Liver (tissue), 9 donors: Measurements from ENCODE around the gene C19orf47. TPM values are rescaled to one million over a fixed set of nuclear protein-coding genes. Genes with fewer than 3 reads are reported as not detected.

Experiments used
- DNase-seq: peaks from one replicate; pipeline ENCODE4 v3.0.0-alpha.2; 2017; ENCODE audit warnings: low spot score
- H3K27ac ChIP-seq, 2 donors: one replicate each; pipeline ENCODE4 v1.7.0; 2013; ENCODE audit warnings: inconsistent platforms in 2 of 2, low read length in 2 of 2, control low read depth in 1 of 2, low read depth in 1 of 2, mild to moderate bottlenecking in 1 of 2
- H3K27me3 ChIP-seq, 4 donors: one replicate each; pipeline versions ENCODE4 v1.6.1 to v1.7.0; 2013; ENCODE audit warnings: low read length in 3 of 4, inconsistent platforms in 1 of 4, mild to moderate bottlenecking in 1 of 4, moderate library complexity in 1 of 4; ENCODE audit not compliant: control insufficient read depth in 4 of 4, insufficient read depth in 4 of 4
- H3K36me3 ChIP-seq, 4 donors: one replicate each; pipeline versions ENCODE4 v1.6.1 to v1.7.0; 2013; ENCODE audit warnings: low read length in 3 of 4, mild to moderate bottlenecking in 3 of 4, low read depth in 1 of 4, moderate library complexity in 1 of 4; ENCODE audit not compliant: control insufficient read depth in 4 of 4, insufficient read depth in 3 of 4
- H3K4me1 ChIP-seq, 4 donors: one replicate each; pipeline versions ENCODE4 v1.6.1 to v1.7.0; 2013; ENCODE audit warnings: low read length in 3 of 4, mild to moderate bottlenecking in 3 of 4, moderate library complexity in 1 of 4; ENCODE audit not compliant: control insufficient read depth in 4 of 4, insufficient read depth in 4 of 4
- H3K4me3 ChIP-seq, 3 donors: one replicate each; pipeline versions ENCODE4 v1.6.1 to v1.7.0; 2013; ENCODE audit warnings: low read length in 3 of 3, control low read depth in 1 of 3, low read depth in 1 of 3, mild to moderate bottlenecking in 1 of 3
- H3K9ac ChIP-seq, 2 donors: one replicate each; pipeline ENCODE4 v1.7.0; 2013; ENCODE audit warnings: low read length in 2 of 2, mild to moderate bottlenecking in 2 of 2, moderate library complexity in 2 of 2, control low read depth in 1 of 2, low read depth in 1 of 2
- H3K9me3 ChIP-seq, 4 donors: one replicate each; pipeline versions ENCODE4 v1.6.1 to v1.7.0; 2013; ENCODE audit warnings: low read length in 3 of 4; ENCODE audit not compliant: control insufficient read depth in 4 of 4
- EGR1 ChIP-seq, 2 donors: IDR thresholded peaks; 2 replicates each; pipeline ENCODE4 v1.6.1; 2016 to 2018; ENCODE audit warnings: antibody characterized with exemption in 2 of 2, low read depth in 2 of 2
- FOXA1 ChIP-seq: IDR thresholded peaks from 2 replicates; pipeline ENCODE4 v1.6.1; 2016; ENCODE audit warnings: antibody characterized with exemption
- FOXA2 ChIP-seq: IDR thresholded peaks from 2 replicates; pipeline ENCODE4 v1.6.1; 2016; ENCODE audit warnings: antibody characterized with exemption
- GABPA ChIP-seq, 2 donors: IDR thresholded peaks in 1 of 2; conservative IDR thresholded peaks in 1 of 2; 2 replicates each; pipeline ENCODE4 v1.6.1; 2016; ENCODE audit warnings: antibody characterized with exemption in 2 of 2, mild to moderate bottlenecking in 1 of 2, moderate library complexity in 1 of 2
- HNF4A ChIP-seq, 2 donors: conservative IDR thresholded peaks; 2 replicates each; pipeline ENCODE4 v1.6.1; 2016; ENCODE audit warnings: antibody characterized with exemption in 2 of 2, mild to moderate bottlenecking in 2 of 2
- HNF4G ChIP-seq: IDR thresholded peaks from 2 replicates; pipeline ENCODE4 v1.6.1; 2016; ENCODE audit warnings: antibody characterized with exemption
- JUND ChIP-seq, 2 donors: IDR thresholded peaks; 2 replicates each; pipeline ENCODE4 v1.6.1; 2016; ENCODE audit warnings: antibody characterized with exemption in 2 of 2
- NR2F2 ChIP-seq: IDR thresholded peaks from 2 replicates; pipeline ENCODE4 v1.6.1; 2016; ENCODE audit warnings: antibody characterized with exemption
- RAD21 ChIP-seq, 2 donors: IDR thresholded peaks; 2 replicates each; pipeline ENCODE4 v1.6.1; 2016; ENCODE audit warnings: antibody characterized with exemption in 2 of 2, mild to moderate bottlenecking in 2 of 2
- RXRA ChIP-seq, 2 donors: IDR thresholded peaks; 2 replicates each; pipeline ENCODE4 v1.6.1; 2017 to 2018; ENCODE audit warnings: antibody characterized with exemption in 2 of 2, mild to moderate bottlenecking in 1 of 2
- SP1 ChIP-seq: IDR thresholded peaks from 2 replicates; pipeline ENCODE4 v1.6.1; 2018; ENCODE audit warnings: antibody characterized with exemption, mild to moderate bottlenecking
- TAF1 ChIP-seq: conservative IDR thresholded peaks from 2 replicates; pipeline ENCODE4 v1.6.1; 2016; ENCODE audit warnings: antibody characterized with exemption, mild to moderate bottlenecking
- YY1 ChIP-seq: IDR thresholded peaks from 2 replicates; pipeline ENCODE4 v1.6.1; 2016; ENCODE audit warnings: antibody characterized with exemption, mild to moderate bottlenecking
- WGBS: extraction: QIAGEN DNeasy Blood & Tissue Kit; methylation state at CpG from one replicate; pipeline ENCODE4 v1.1.7; 2013; 5-methylcytosine and 5-hydroxymethylcytosine counted together
- polyA plus RNA-seq, 2 donors: library from polyadenylated mRNA; stranded (reverse) in 1 of 2; unstranded in 1 of 2; fragments of 200-250 nt in 1 of 2; fragments of >200 nt in 1 of 2; fragmentation: Nextera tagmentation in 1 of 2; extraction: Ambion mirVana in 1 of 2; gene quantifications; one replicate each; pipeline versions ENCODE4 v1.2.1 to v1.2.3, GENCODE V29; 2013 to 2015
- total RNA-seq, 2 donors: library from RNA; depleted of rRNA; stranded (reverse); fragments of >200 nt; gene quantifications; one replicate each; pipeline ENCODE4 v1.2.3, GENCODE V29; 2014
- TF ChIP-seq, protein P1 (sequence below): IDR thresholded peaks from 2 replicates; pipeline ENCODE4 v1.6.1; 2016; ENCODE audit warnings: antibody characterized with exemption, mild to moderate bottlenecking
- TF ChIP-seq, protein P2 (sequence below): IDR thresholded peaks from 2 replicates; pipeline ENCODE4 v1.6.1; 2016; ENCODE audit warnings: antibody characterized with exemption
- TF ChIP-seq, protein P3 (sequence below): IDR thresholded peaks from 2 replicates; pipeline ENCODE4 v1.6.1; 2016; ENCODE audit warnings: antibody characterized with exemption
- TF ChIP-seq, protein P4 (sequence below): IDR thresholded peaks from 2 replicates; pipeline ENCODE4 v1.6.1; 2016; ENCODE audit warnings: antibody characterized with exemption
- donor health status: healthy.
- donor health status: healthy.
- donor health status: healthy.
- donor health status: healthy.
- donor health status: healthy.

The C19orf47 gene
- total and polyA plus RNA-seq, 4 donors = 3.9 to 6.0 (median 5.0) TPM

DNA sequence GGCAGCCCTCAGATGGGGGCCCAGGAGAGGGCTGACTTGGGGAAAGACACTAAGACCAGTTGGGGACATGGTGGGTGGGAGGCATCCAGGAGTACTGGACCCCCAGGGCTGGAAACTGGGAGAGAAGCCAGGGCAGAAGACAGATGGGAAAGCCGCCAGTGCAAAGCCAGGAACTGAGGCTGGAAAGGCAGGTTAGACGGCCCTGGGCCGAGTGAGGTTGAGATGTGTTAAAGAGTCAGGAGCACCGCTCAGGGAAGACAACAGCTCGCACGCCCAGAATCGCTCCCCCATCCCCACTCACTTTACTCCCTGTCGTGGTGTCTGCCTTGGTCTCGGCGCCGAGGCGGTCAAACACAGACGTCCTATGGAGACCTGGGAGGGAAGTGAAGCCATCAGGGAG is 24.5 kb downstream of the C19orf47 start:
- no peak overlapping the region for H3K9ac ChIP-seq
- H3K9me3 ChIP-seq = no peaks in the 10 kb centered on the region
- H3K36me3 ChIP-seq = peaks cover 16 to 68% (median 35%) of the 10 kb centered on the region in 4 donors
- H3K4me1 ChIP-seq = no peaks in the 10 kb centered on the region
- H3K27me3 ChIP-seq = no peaks in the 10 kb centered on the region
- TF ChIP-seq, protein P1, sequence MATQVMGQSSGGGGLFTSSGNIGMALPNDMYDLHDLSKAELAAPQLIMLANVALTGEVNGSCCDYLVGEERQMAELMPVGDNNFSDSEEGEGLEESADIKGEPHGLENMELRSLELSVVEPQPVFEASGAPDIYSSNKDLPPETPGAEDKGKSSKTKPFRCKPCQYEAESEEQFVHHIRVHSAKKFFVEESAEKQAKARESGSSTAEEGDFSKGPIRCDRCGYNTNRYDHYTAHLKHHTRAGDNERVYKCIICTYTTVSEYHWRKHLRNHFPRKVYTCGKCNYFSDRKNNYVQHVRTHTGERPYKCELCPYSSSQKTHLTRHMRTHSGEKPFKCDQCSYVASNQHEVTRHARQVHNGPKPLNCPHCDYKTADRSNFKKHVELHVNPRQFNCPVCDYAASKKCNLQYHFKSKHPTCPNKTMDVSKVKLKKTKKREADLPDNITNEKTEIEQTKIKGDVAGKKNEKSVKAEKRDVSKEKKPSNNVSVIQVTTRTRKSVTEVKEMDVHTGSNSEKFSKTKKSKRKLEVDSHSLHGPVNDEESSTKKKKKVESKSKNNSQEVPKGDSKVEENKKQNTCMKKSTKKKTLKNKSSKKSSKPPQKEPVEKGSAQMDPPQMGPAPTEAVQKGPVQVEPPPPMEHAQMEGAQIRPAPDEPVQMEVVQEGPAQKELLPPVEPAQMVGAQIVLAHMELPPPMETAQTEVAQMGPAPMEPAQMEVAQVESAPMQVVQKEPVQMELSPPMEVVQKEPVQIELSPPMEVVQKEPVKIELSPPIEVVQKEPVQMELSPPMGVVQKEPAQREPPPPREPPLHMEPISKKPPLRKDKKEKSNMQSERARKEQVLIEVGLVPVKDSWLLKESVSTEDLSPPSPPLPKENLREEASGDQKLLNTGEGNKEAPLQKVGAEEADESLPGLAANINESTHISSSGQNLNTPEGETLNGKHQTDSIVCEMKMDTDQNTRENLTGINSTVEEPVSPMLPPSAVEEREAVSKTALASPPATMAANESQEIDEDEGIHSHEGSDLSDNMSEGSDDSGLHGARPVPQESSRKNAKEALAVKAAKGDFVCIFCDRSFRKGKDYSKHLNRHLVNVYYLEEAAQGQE = no peak
- TF ChIP-seq HNF4A (conservative IDR thresholded peaks at IDR 0.05) = no peak
- H3K4me3 ChIP-seq = no peak overlapping the region
- 93% methylated on average over 13 of the region's 13 CpGs for WGBS
- DNase-seq = no peak
- H3K27ac ChIP-seq = no peak overlapping the region

DNA sequence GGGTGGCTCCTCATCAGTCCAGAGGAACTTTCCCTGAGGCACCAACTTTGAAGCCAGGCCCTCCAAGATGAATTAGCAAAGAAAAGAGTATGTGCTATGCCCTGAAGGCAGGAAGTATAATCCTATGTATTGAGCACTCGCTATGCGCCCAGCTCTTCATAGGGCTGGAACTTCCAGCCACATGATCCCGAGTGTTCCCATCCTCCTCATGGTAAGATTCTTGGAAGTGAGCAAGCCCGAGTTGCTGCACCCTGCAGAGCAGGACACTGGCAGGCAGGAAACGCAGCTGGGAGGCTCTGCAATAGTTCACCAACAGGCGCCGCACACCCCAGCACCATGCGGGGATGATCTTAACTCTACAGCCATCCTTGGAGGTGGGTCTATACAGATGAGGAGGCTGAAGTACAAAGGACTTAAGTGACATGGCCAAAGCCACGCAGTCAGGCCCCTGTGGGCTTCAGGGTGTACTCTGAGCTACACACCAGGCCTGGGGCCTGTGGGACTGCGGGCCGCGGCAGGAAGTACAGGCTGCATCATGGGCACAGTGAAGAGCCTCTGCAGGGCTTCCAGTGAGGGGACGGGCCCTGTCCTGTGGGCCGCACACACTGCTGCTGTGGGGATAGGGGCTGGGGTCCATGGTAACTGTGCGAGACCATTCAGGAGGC is 25.1 kb downstream of the C19orf47 start:
- Histone ChIP-seq H3K9me3 (no peaks in the 10 kb centered on the region), H3K9ac (no peak overlapping the region), H3K27ac (no peak overlapping the region), H3K36me3 (peaks cover 13 to 61% (median 32%) of the 10 kb centered on the region in 4 donors), H3K27me3 (no peaks in the 10 kb centered on the region), H3K4me3 (no peak overlapping the region), H3K4me1 (no peaks in the 10 kb centered on the region)
- 96% methylated on average over 15 of the region's 15 CpGs for WGBS
- DNase-seq = no peak
- TF ChIP-seq RAD21 (IDR thresholded peaks at IDR 0.05) (no peak), RXRA (IDR thresholded peaks at IDR 0.05) (no peak), SP1 (no peak)
- TF ChIP-seq, protein P1 = no peak

DNA sequence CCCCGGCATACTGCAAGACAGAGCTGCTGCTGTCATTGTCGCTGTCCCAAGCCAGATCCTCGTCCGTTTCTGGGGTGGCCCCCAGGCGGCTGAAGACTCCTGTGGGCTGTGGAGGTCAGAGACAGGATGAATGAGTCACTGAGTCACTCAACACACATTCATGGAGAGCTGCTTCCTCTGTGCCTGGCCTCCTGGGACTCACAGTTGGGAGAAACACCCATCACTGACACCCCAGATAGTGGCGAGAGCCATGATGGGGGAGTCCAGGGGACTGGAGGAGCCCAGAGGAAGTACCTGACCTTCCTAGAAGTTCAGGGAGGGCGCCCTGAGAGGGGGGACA is 26.0 kb downstream of the C19orf47 start:
- Histone ChIP-seq H3K27me3 (no peaks in the 10 kb centered on the region), H3K9ac (no peak overlapping the region), H3K36me3 (peaks cover 11 to 53% (median 27%) of the 10 kb centered on the region in 4 donors), H3K4me1 (no peaks in the 10 kb centered on the region), H3K4me3 (no peak overlapping the region), H3K9me3 (no peaks in the 10 kb centered on the region), H3K27ac (no peak overlapping the region)
- DNase-seq = no peak
- TF ChIP-seq TAF1 = no peak
- no peak for TF ChIP-seq RAD21 (IDR thresholded peaks at IDR 0.05)
- no peak for TF ChIP-seq EGR1 (IDR thresholded peaks at IDR 0.05; ENCODE audit: low read depth in 2 of 2)
- no peak for TF ChIP-seq RXRA (IDR thresholded peaks at IDR 0.05)
- no peak for TF ChIP-seq FOXA1
- no peak for TF ChIP-seq NR2F2
- TF ChIP-seq, protein P2, sequence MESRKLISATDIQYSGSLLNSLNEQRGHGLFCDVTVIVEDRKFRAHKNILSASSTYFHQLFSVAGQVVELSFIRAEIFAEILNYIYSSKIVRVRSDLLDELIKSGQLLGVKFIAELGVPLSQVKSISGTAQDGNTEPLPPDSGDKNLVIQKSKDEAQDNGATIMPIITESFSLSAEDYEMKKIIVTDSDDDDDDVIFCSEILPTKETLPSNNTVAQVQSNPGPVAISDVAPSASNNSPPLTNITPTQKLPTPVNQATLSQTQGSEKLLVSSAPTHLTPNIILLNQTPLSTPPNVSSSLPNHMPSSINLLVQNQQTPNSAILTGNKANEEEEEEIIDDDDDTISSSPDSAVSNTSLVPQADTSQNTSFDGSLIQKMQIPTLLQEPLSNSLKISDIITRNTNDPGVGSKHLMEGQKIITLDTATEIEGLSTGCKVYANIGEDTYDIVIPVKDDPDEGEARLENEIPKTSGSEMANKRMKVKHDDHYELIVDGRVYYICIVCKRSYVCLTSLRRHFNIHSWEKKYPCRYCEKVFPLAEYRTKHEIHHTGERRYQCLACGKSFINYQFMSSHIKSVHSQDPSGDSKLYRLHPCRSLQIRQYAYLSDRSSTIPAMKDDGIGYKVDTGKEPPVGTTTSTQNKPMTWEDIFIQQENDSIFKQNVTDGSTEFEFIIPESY = no peak
- TF ChIP-seq, protein P3, sequence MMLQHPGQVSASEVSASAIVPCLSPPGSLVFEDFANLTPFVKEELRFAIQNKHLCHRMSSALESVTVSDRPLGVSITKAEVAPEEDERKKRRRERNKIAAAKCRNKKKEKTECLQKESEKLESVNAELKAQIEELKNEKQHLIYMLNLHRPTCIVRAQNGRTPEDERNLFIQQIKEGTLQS = no peak
- TF ChIP-seq FOXA2 = no peak
- TF ChIP-seq, protein P4, sequence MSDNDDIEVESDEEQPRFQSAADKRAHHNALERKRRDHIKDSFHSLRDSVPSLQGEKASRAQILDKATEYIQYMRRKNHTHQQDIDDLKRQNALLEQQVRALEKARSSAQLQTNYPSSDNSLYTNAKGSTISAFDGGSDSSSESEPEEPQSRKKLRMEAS = no peak
- TF ChIP-seq SP1 = no peak
- TF ChIP-seq YY1 = no peak
- no peak for TF ChIP-seq JUND (IDR thresholded peaks at IDR 0.05)
- no peak for TF ChIP-seq HNF4A (conservative IDR thresholded peaks at IDR 0.05)
- TF ChIP-seq HNF4G = no peak
- no peak for TF ChIP-seq GABPA (IDR thresholded peaks at IDR 0.05 in 1 of 2, conservative IDR thresholded peaks at IDR 0.05 in 1 of 2)
- 95% methylated on average over 7 of the region's 7 CpGs for WGBS
